ENCODE results near the gene ABCC1. TPM values are rescaled to one million over a fixed set of nuclear protein-coding genes. Genes with fewer than 3 reads are reported as not detected.

The ABCC1 gene
- total RNA-seq, 1 donor from 2014 or later: 69.4 TPM

DNA sequence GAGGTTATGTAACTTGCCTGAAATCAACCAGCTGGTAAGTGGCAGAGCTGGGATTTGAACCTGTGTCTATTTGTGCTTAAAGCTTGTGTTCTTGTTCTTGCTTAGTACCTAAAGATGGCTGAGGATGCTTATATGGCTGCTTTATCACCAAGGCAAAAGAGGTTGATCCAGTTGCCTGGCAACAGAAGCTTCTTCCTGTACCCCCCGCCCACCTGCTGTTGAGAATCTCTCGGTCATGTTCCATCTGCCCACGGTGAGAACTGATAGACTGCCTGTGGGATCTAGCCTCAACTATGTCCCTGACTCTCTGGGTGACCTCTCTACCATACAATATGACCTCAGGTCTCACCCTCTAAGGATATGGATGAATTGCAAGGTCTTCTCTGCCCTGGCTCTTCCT is 213.2 kb downstream of the ABCC1 start:
- DNase-seq (ENCODE audit: low spot score in 2 of 2, unreplicated experiment in 2 of 2): no peak
- H3K36me3 Mint-ChIP-seq: no peaks in the 10 kb centered on the region

DNA sequence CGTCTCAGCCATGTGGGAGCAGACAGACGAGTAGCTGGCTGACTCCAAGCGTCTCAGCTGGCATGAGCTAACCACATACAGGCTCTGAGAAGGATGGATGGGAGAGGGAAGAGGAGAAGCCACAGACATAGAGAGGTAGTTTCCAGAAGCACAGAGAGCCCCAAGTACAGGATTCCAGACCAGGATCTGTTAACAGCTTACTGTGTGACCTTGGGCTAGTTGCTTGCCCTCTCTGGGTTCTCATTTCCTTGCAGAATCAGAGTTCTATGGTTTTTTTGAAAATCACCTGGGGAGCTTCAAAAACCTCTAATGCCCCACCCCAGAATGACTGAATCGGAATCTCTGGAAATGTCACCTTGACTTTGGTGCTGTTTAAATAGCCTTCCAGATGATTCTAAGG is 213.7 kb downstream of the ABCC1 start:
- no peaks in the 10 kb centered on the region for H3K27me3 Mint-ChIP-seq (ENCODE audit: low read depth)
- H3K4me3 Mint-ChIP-seq: no peak overlapping the region
- no peak overlapping the region for H3K27ac Mint-ChIP-seq
- H3K4me1 Mint-ChIP-seq: no peaks in the 10 kb centered on the region
- H3K9me3 Mint-ChIP-seq: peaks cover 23% of the 10 kb centered on the region
- no peak for TF ChIP-seq CTCF (IDR thresholded peaks at IDR 0.05; ENCODE audit: unreplicated experiment)
- no peaks in the 10 kb centered on the region for H3K36me3 Mint-ChIP-seq
- DNase-seq (ENCODE audit: low spot score in 2 of 2, unreplicated experiment in 2 of 2): no peak

More for the DNA sequence above, 213.2 kb downstream of the ABCC1 start:
- no peaks in the 10 kb centered on the region for H3K4me1 Mint-ChIP-seq
- H3K27ac Mint-ChIP-seq: no peak overlapping the region
- peaks cover 27% of the 10 kb centered on the region for H3K9me3 Mint-ChIP-seq
- no peaks in the 10 kb centered on the region for H3K27me3 Mint-ChIP-seq (ENCODE audit: low read depth)
- H3K4me3 Mint-ChIP-seq: no peak overlapping the region
- TF ChIP-seq CTCF (IDR thresholded peaks at IDR 0.05; ENCODE audit: unreplicated experiment): no peak

GRCh38 chr16:16163571-16163970 is 214.2 kb downstream of the ABCC1 start:
- DNase-seq (ENCODE audit: low spot score in 2 of 2, unreplicated experiment in 2 of 2): no peak
- Mint-ChIP-seq H3K36me3 (no peaks in the 10 kb centered on the region), H3K4me1 (no peaks in the 10 kb centered on the region), H3K27me3 (ENCODE audit: low read depth) (no peaks in the 10 kb centered on the region), H3K9me3 (peaks cover 18% of the 10 kb centered on the region), H3K27ac (no peak overlapping the region), H3K4me3 (no peak overlapping the region)
- no peak for TF ChIP-seq CTCF (IDR thresholded peaks at IDR 0.05; ENCODE audit: unreplicated experiment)

DNA sequence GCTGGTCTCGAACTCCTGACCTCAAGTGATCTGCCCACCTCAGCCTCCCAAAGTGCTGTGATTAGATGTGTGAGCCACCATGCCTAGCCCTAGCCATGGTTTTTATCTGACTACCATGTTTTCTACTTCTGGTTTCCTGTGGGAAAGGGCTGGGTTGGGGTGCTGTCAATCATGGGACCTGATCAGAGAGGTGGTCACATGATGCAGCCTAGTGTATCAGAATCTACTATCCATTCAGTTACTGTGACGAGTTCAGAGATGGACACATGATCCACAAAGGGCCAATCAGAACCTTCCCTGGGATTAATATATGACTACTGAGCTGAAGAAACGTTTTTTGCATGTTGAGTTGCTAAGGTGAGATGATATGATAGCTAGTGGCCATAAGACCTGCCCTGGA is 214.8 kb downstream of the ABCC1 start:
- no peak for DNase-seq (ENCODE audit: low spot score in 2 of 2, unreplicated experiment in 2 of 2)
- peaks cover 13% of the 10 kb centered on the region for H3K9me3 Mint-ChIP-seq
- H3K27me3 Mint-ChIP-seq (ENCODE audit: low read depth): no peaks in the 10 kb centered on the region
- H3K36me3 Mint-ChIP-seq: no peaks in the 10 kb centered on the region
- H3K27ac Mint-ChIP-seq: no peak overlapping the region
- H3K4me3 Mint-ChIP-seq: no peak overlapping the region
- H3K4me1 Mint-ChIP-seq: no peaks in the 10 kb centered on the region
- TF ChIP-seq CTCF (IDR thresholded peaks at IDR 0.05; ENCODE audit: unreplicated experiment): no peak

DNA sequence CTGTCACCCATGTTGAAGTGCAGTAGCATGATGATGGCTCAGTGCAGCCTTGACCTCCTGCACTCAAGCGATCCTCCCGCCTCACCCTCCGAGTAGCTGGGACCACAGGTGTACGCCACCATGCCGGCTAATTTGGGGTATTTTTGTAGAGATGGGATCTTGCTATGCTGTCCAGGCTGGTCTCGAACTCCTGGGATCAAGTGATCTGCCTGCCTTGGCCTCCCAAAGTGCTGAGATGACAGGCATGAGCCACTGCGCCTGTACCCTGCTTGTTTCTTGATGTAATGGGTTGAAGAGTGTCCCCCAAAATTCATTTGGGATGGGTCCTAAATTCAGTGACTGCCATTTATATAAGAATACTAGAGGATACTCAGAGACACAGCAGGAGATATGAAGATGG is 216.7 kb downstream of the ABCC1 start:
- Mint-ChIP-seq H3K27me3 (ENCODE audit: low read depth) (no peaks in the 10 kb centered on the region), H3K9me3 (peaks cover 6% of the 10 kb centered on the region), H3K36me3 (no peaks in the 10 kb centered on the region), H3K27ac (no peak overlapping the region), H3K4me1 (no peaks in the 10 kb centered on the region), H3K4me3 (no peak overlapping the region)
- TF ChIP-seq CTCF (IDR thresholded peaks at IDR 0.05; ENCODE audit: unreplicated experiment): no peak
- no peak for DNase-seq (ENCODE audit: low spot score in 2 of 2, unreplicated experiment in 2 of 2)

DNA sequence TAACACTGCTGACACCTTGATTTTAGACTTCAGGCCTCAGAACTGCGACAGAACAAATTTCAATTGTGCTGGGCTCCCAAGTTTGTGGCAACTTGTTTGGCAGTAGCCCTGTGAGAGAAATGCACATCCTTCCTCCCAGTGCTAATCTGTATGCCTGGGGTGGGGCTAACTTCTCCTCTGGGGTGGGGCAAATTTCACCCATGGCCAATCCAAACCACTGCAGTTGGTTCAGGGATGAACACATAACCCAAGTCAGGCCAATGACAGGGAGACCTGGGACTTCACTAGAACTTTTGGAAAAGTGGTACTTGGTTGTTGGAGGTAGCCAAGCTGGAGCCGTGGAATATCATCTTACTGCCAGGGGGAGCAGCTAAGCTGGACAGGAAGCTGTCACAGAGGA is 217.5 kb downstream of the ABCC1 start:
- H3K27ac Mint-ChIP-seq: no peak overlapping the region
- H3K36me3 Mint-ChIP-seq: no peaks in the 10 kb centered on the region
- no peak overlapping the region for H3K4me3 Mint-ChIP-seq

More for the DNA sequence above, 217.5 kb downstream of the ABCC1 start:
- H3K4me1 Mint-ChIP-seq: no peaks in the 10 kb centered on the region
- DNase-seq (ENCODE audit: low spot score in 2 of 2, unreplicated experiment in 2 of 2): no peak
- peaks cover 2% of the 10 kb centered on the region for H3K9me3 Mint-ChIP-seq
- no peaks in the 10 kb centered on the region for H3K27me3 Mint-ChIP-seq (ENCODE audit: low read depth)
- TF ChIP-seq CTCF (IDR thresholded peaks at IDR 0.05; ENCODE audit: unreplicated experiment): no peak
